Effector memory CD8-positive, alpha-beta T cell (primary cell): Measurements from ENCODE around the gene SDR42E1.

Experiments used
- ATAC-seq: fragments of 150-1000 bp; cut with Tn5 transposase; replicated peaks from 2 replicates; pipeline ENCODE4 v1.10.0; 2021; ENCODE audit warnings: mild to moderate bottlenecking, moderate library complexity
- DNase-seq, 3 experiments: peaks; one replicate each; pipeline ENCODE4 v3.0.0; 2021
- H3K27ac Mint-ChIP-seq, 2 donors: one replicate each; pipeline ENCODE4 v1.8.0; 2022; ENCODE audit warnings: mild to moderate bottlenecking in 2 of 2, mixed read lengths in 2 of 2, moderate library complexity in 2 of 2
- H3K27me3 Mint-ChIP-seq, 2 donors: one replicate each; pipeline ENCODE4 v1.8.0; 2022; ENCODE audit warnings: mixed read lengths in 2 of 2
- H3K36me3 Mint-ChIP-seq: one replicate; pipeline ENCODE4 v1.8.0; 2022; ENCODE audit warnings: mild to moderate bottlenecking, moderate library complexity, mixed read lengths; ENCODE audit not compliant: insufficient read depth
- H3K4me1 Mint-ChIP-seq, 2 donors: one replicate each; pipeline ENCODE4 v1.8.0; 2022; ENCODE audit warnings: low read depth in 2 of 2, mixed read lengths in 2 of 2
- H3K4me3 Mint-ChIP-seq, 2 donors: one replicate each; pipeline ENCODE4 v1.8.0; 2022; ENCODE audit warnings: mild to moderate bottlenecking in 2 of 2, mixed read lengths in 2 of 2, moderate library complexity in 2 of 2
- H3K9me3 Mint-ChIP-seq, 2 donors: one replicate each; pipeline ENCODE4 v1.8.0; 2022; ENCODE audit warnings: mixed read lengths in 2 of 2
- total RNA-seq, 9 experiments: gene quantifications; one replicate each; lab custom pipeline; 2026; lab: John Stamatoyannopoulos, UW

SDR42E1 gene
- 2.9 to 16.3 (median 12.2) reads per million in 9 experiments for total RNA-seq

DNA sequence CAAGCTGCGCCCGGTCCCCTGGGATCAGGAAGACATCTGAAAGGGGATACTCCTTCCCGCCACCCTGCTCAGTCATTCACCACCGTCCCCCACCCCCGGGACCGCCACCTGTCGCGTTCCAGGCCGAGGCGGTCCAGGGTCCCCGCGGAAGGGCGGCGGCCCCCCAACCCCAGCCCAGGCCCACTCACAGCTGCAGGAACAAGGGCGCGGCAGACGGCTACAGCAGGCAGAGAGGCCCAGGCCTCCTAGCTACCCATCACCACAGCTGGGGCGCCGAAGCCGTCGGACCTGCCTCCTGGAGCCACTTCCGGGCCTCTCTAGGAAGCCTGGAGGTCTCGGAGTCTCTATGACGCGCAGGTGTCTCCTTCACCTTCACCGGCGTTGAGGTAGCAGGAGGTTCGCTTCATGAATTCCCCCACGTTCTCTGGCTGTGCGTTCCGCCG is at the start of gene SDR42E1:
SDR42E1 (minus strand) TSS at position 272 of the 443 bp plus-strand sequence. CDS start 10,612 bp downstream, outside the sequence.
- peak within 1 kb of the TSS; percentile 76 to 77 for H3K4me3 Mint-ChIP-seq
- peaks cover 10 to 15% of the 10 kb centered on the region in 2 donors for H3K4me1 Mint-ChIP-seq
- peak; percentile 97 for ATAC-seq
- peak within 1 kb of the TSS; percentile 28 to 86 for H3K27ac Mint-ChIP-seq
- H3K36me3 Mint-ChIP-seq: no peaks in the 10 kb centered on the region
- peak; percentile 49 to 51 (median 49) for DNase-seq
- H3K9me3 Mint-ChIP-seq: peaks cover 0 to 4% of the 10 kb centered on the region in 2 donors
- H3K27me3 Mint-ChIP-seq: peaks cover 33 to 36% of the 10 kb centered on the region in 2 donors

DNA sequence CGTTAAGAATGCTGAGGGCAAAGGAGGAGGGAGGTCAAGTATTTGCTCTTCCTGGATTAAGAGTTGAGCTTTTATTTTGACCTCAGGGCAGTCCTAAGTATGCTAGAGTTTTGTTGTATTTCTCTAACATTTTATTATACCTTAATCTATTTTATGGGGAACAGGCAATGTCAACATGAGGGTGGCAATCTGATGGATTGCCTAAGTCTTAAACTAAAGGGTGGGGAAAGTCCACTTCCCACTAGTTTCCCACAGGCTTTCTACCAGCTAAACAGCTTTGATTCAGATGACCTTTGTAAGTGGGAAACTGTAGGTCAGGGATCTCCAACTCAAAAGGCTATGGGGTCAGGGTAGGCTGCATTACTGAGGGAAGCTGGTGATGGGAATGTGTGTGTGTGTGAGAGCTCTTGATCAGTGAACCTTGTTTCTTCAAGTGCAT is 48.7 kb upstream of the SDR42E1 start:
- ATAC-seq: no peak
- DNase-seq: no peak
- no peaks in the 10 kb centered on the region for H3K9me3 Mint-ChIP-seq
- H3K4me3 Mint-ChIP-seq: no peak overlapping the region
- no peaks in the 10 kb centered on the region for H3K4me1 Mint-ChIP-seq
- H3K36me3 Mint-ChIP-seq: no peaks in the 10 kb centered on the region
- H3K27ac Mint-ChIP-seq: no peak overlapping the region
- H3K27me3 Mint-ChIP-seq: peaks cover 29 to 42% of the 10 kb centered on the region in 2 donors

GRCh38 chr16:82059161-82059982 is 48.1 kb upstream of the SDR42E1 start:
- DNase-seq (no peak), ATAC-seq (no peak)
- Mint-ChIP-seq H3K27ac (no peak overlapping the region), H3K4me1 (no peaks in the 10 kb centered on the region), H3K4me3 (no peak overlapping the region), H3K27me3 (peaks cover 24 to 43% of the 10 kb centered on the region in 2 donors), H3K36me3 (no peaks in the 10 kb centered on the region), H3K9me3 (no peaks in the 10 kb centered on the region)

GRCh38 chr16:82056550-82056896 is 45.3 kb upstream of the SDR42E1 start:
- ATAC-seq: no peak

DNA sequence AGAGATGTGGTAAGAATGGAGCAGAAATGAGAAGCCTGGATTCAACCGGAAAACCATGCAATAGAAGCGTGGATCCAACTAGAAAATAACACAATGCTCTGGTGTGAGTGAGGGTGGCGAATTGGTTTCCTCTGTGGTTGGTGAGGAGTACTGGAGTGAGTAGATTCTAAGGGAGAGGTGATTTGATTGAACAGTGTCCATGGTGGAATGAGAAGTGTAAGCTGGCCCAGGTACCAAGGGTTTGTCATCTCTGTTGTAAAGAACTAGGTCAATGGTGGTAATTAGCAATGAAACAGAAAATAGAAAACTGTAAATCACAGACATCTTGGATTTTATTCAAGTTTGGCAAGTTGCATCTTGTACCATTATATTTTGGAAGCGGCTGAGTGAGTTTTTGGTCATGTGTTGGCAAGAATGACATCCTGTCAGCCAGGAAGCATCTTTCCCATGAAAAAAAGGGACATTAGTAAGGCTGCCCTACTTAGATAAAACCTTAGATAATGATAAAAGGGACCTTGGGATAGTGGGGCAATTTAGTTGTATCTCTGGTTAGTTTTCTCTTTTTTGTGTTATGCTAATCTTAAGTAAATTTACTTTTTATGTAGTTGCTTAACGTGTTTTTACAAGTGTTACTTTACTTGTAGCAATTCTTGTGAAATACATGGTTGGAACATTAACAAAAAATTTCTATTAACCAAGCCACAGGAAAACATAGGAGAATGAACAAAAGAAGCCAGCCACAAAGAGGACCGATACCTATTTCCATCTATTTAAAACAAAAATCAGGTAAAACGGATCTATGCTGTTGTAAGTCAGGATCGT is 44.7 kb upstream of the SDR42E1 start:
- Mint-ChIP-seq H3K4me1 (no peaks in the 10 kb centered on the region), H3K9me3 (no peaks in the 10 kb centered on the region), H3K27me3 (peaks cover 9 to 57% of the 10 kb centered on the region in 2 donors), H3K36me3 (no peaks in the 10 kb centered on the region), H3K27ac (no peak overlapping the region), H3K4me3 (no peak overlapping the region)
- ATAC-seq: no peak
- no peak for DNase-seq

More at GRCh38 chr16:82056550-82056896, 45.3 kb upstream of the SDR42E1 start:
- no peak overlapping the region for H3K4me3 Mint-ChIP-seq
- H3K4me1 Mint-ChIP-seq: no peaks in the 10 kb centered on the region
- no peaks in the 10 kb centered on the region for H3K9me3 Mint-ChIP-seq
- DNase-seq: no peak
- no peak overlapping the region for H3K27ac Mint-ChIP-seq
- H3K27me3 Mint-ChIP-seq: peaks cover 9 to 57% of the 10 kb centered on the region in 2 donors
- H3K36me3 Mint-ChIP-seq: no peaks in the 10 kb centered on the region

- H3K9me3 Mint-ChIP-seq: no peaks in the 10 kb centered on the region
- H3K27me3 Mint-ChIP-seq: peaks cover 2 to 57% of the 10 kb centered on the region in 2 donors
- DNase-seq (no peak), ATAC-seq (no peak)
- H3K4me3 Mint-ChIP-seq: no peak overlapping the region
- H3K27ac Mint-ChIP-seq: no peak overlapping the region
- no peaks in the 10 kb centered on the region for H3K4me1 Mint-ChIP-seq
- no peaks in the 10 kb centered on the region for H3K36me3 Mint-ChIP-seq
Measured at GRCh38 chr16:82055117-82055516, 43.8 kb upstream of the SDR42E1 start.

GRCh38 chr16:82051656-82052055 is 40.4 kb upstream of the SDR42E1 start:
- no peak for ATAC-seq
- peaks cover 0 to 70% of the 10 kb centered on the region in 2 donors for H3K27me3 Mint-ChIP-seq
- H3K36me3 Mint-ChIP-seq: no peaks in the 10 kb centered on the region
- no peak for DNase-seq
- no peaks in the 10 kb centered on the region for H3K9me3 Mint-ChIP-seq
- no peak overlapping the region for H3K27ac Mint-ChIP-seq
- no peak overlapping the region for H3K4me3 Mint-ChIP-seq
- H3K4me1 Mint-ChIP-seq: no peaks in the 10 kb centered on the region

GRCh38 chr16:82050909-82051357 is 39.7 kb upstream of the SDR42E1 start:
- Mint-ChIP-seq H3K9me3 (no peaks in the 10 kb centered on the region), H3K4me1 (no peaks in the 10 kb centered on the region), H3K4me3 (no peak overlapping the region), H3K27me3 (peaks cover 2 to 65% of the 10 kb centered on the region in 2 donors), H3K27ac (no peak overlapping the region), H3K36me3 (no peaks in the 10 kb centered on the region)
- DNase-seq (no peak), ATAC-seq (no peak)

DNA sequence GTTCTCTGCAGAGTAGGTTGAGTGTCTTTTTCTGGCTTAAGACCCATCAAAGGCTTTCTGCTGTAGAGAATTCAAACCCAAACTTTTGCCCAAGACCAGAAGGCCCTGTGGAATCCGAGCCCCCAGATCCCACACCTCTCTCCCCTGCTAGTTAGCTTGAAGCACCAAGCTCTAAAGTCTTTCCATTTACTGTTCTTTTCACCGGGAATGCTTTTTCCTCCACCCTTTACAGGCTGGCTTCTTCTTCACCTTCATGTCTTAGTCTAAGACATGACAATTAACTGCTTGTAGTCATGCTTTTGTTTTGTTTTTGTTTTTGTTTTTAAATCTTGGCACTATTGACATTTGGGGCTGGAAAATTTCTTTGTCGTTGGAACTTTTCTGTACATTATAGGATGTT is 39.2 kb upstream of the SDR42E1 start:
- Mint-ChIP-seq H3K27me3 (peaks cover 6 to 61% of the 10 kb centered on the region in 2 donors), H3K4me1 (no peaks in the 10 kb centered on the region), H3K27ac (no peak overlapping the region), H3K36me3 (no peaks in the 10 kb centered on the region), H3K9me3 (no peaks in the 10 kb centered on the region), H3K4me3 (no peak overlapping the region)
- DNase-seq (no peak), ATAC-seq (no peak)

GRCh38 chr16:82049484-82049883 is 38.2 kb upstream of the SDR42E1 start:
- Mint-ChIP-seq H3K27me3 (peaks cover 6 to 53% of the 10 kb centered on the region in 2 donors), H3K9me3 (no peaks in the 10 kb centered on the region), H3K4me3 (no peak overlapping the region), H3K4me1 (no peaks in the 10 kb centered on the region), H3K27ac (no peak overlapping the region), H3K36me3 (no peaks in the 10 kb centered on the region)
- DNase-seq: no peak
- ATAC-seq: no peak

DNA sequence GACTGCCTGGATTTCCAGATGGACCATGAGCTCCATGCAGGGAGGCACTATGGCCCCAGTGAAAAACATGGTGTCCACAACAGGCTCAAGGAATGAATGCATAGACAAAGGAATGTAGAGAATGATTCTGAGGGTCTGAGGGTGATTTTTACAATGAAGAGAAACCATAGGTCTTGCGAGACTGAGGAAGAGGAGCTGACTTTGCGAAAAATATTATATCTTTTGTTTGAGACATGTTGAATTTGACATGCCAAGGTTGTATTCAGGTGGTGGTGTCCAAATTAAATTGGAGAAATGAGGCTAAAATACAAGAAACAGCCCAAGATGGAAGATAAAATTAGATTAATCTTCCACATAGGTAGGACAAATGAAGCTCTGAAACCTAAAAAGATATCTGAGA is 36.5 kb upstream of the SDR42E1 start:
- Mint-ChIP-seq H3K4me3 (no peak overlapping the region), H3K27ac (no peak overlapping the region), H3K9me3 (no peaks in the 10 kb centered on the region), H3K4me1 (no peaks in the 10 kb centered on the region), H3K27me3 (peaks cover 6 to 42% of the 10 kb centered on the region in 2 donors), H3K36me3 (no peaks in the 10 kb centered on the region)
- ATAC-seq: no peak
- no peak for DNase-seq

GRCh38 chr16:82047374-82047773 is 36.1 kb upstream of the SDR42E1 start:
- Mint-ChIP-seq H3K36me3 (no peaks in the 10 kb centered on the region), H3K9me3 (no peaks in the 10 kb centered on the region), H3K27ac (no peak overlapping the region), H3K4me3 (no peak overlapping the region), H3K4me1 (no peaks in the 10 kb centered on the region), H3K27me3 (peaks cover 6 to 38% of the 10 kb centered on the region in 2 donors)
- DNase-seq: no peak
- ATAC-seq: no peak

GRCh38 chr16:82046941-82047340 is 35.7 kb upstream of the SDR42E1 start:
- Mint-ChIP-seq H3K27me3 (peaks cover 6 to 33% of the 10 kb centered on the region in 2 donors), H3K9me3 (no peaks in the 10 kb centered on the region), H3K27ac (no peak overlapping the region), H3K4me1 (no peaks in the 10 kb centered on the region), H3K4me3 (no peak overlapping the region), H3K36me3 (no peaks in the 10 kb centered on the region)
- DNase-seq (no peak), ATAC-seq (no peak)
